Fibroblast of lung (primary cell): ENCODE results near the gene CHGA.

Experiments used
- EZH2 ChIP-seq: IDR thresholded peaks from 2 replicates; pipeline ENCODE4 v1.5.1; 2012; ENCODE audit warnings: low read length, control low read depth, mild to moderate bottlenecking; ENCODE audit errors: missing control alignments
- TF ChIP-seq, protein P1 (sequence below), 2 donors: IDR thresholded peaks in 1 of 2; conservative IDR thresholded peaks in 1 of 2; 1 replicate in 1 of 2; 2 replicates in 1 of 2; pipeline ENCODE4 v1.5.1; 2011 to 2012; ENCODE audit warnings: low read length in 2 of 2, control low read depth in 1 of 2, inconsistent platforms in 1 of 2, low read depth in 1 of 2, mild to moderate bottlenecking in 1 of 2

GRCh38 chr14:92943855-92944570 is 21.1 kb downstream of the CHGA start:
- TF ChIP-seq, protein P1, sequence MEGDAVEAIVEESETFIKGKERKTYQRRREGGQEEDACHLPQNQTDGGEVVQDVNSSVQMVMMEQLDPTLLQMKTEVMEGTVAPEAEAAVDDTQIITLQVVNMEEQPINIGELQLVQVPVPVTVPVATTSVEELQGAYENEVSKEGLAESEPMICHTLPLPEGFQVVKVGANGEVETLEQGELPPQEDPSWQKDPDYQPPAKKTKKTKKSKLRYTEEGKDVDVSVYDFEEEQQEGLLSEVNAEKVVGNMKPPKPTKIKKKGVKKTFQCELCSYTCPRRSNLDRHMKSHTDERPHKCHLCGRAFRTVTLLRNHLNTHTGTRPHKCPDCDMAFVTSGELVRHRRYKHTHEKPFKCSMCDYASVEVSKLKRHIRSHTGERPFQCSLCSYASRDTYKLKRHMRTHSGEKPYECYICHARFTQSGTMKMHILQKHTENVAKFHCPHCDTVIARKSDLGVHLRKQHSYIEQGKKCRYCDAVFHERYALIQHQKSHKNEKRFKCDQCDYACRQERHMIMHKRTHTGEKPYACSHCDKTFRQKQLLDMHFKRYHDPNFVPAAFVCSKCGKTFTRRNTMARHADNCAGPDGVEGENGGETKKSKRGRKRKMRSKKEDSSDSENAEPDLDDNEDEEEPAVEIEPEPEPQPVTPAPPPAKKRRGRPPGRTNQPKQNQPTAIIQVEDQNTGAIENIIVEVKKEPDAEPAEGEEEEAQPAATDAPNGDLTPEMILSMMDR (conservative IDR thresholded peaks at IDR 0.05 in 1 of 2, IDR thresholded peaks at IDR 0.05 in 1 of 2; ENCODE audit: low read depth in 1 of 2, low read length in 2 of 2): no peak
- TF ChIP-seq EZH2: no peak
